K562 (cell line): Measurements from ENCODE around the gene SIK3. TPM values are rescaled to one million over a fixed set of nuclear protein-coding genes. Genes with fewer than 3 reads are reported as not detected.

Source experiments
- ATAC-seq: fragments of 200-7000 bp; cut with Tn5 transposase; 3 replicates; pipeline ENCODE4 v1.9.1; 2020; ENCODE audit warnings: moderate library complexity
- BruUV-seq: library from RNA; stranded (reverse); fragments of 400-500 nt; replicated peaks from 2 replicates; lab custom pipeline; 2021; lab: Mats Ljungman, UMichigan
- CTCF ChIA-PET: fragments of 300-600 bp; formaldehyde crosslinking; extraction: SDS; loops from one replicate; lab custom pipeline; 2021; ENCODE audit warnings: low intra/inter-chr PET ratio; lab: Yijun Ruan, JAX
- POLR2A ChIA-PET: fragments of 300-600, 350-650 bp; sonication (Branson Sonifier 250); formaldehyde crosslinking; extraction: SDS; loops from one replicate; lab custom pipeline; 2021; ENCODE audit warnings: antibody characterized with exemption, inconsistent platforms; lab: Yijun Ruan, JAX
- DNase-seq, 4 experiments: peaks; one replicate each; pipeline versions ENCODE4 v3.0.0 to v3.0.0-alpha.2; 2011 to 2018; ENCODE audit warnings: low spot score in 3 of 4, mixed read lengths in 3 of 4; ENCODE audit errors: extremely low read depth in 1 of 4
- FAIRE-seq: peaks from 2 replicates; lab custom pipeline; 2011; peaks lifted over from hg19 to GRCh38; lab: Jason Lieb, UNC
- H2AFZ ChIP-seq: 2 replicates; pipeline ENCODE4 v1.6.0; 2011; ENCODE audit warnings: low read depth, low read length, control low read depth, inconsistent platforms
- H3K27ac ChIP-seq: fragments of 200-600 bp; 3 replicates; pipeline ENCODE4 v1.8.0; 2011; ENCODE audit warnings: low read depth, mild to moderate bottlenecking, control low read depth, inconsistent platforms, low read length, moderate library complexity, mixed read lengths; ENCODE audit errors: extremely low read depth
- H3K27me3 ChIP-seq, 2 experiments: fragments of 300-600 bp in 1 of 2; 2 replicates in 1 of 2; 3 replicates in 1 of 2; pipeline versions ENCODE4 v1.6.0 to v1.8.0; 2011; ENCODE audit warnings: inconsistent platforms in 2 of 2, low read length in 2 of 2, mild to moderate bottlenecking in 1 of 2, mixed read lengths in 1 of 2, moderate library complexity in 1 of 2; ENCODE audit not compliant: control insufficient read depth in 2 of 2, insufficient read depth in 2 of 2
- H3K36me3 ChIP-seq: fragments of 300-600 bp; 3 replicates; pipeline ENCODE4 v1.8.0; 2011; ENCODE audit warnings: mild to moderate bottlenecking, low read length, inconsistent platforms; ENCODE audit not compliant: control insufficient read depth, insufficient read depth
- H3K4me1 ChIP-seq, 2 experiments: fragments of 200-600 bp in 1 of 2; replicated peaks in 1 of 2; 2 replicates in 1 of 2; 3 replicates in 1 of 2; pipeline versions ENCODE4 v1.5.1 to v1.8.0; 2011; ENCODE audit warnings: inconsistent platforms in 2 of 2, low read length in 2 of 2, mild to moderate bottlenecking in 1 of 2, mixed read lengths in 1 of 2, moderate library complexity in 1 of 2; ENCODE audit not compliant: control insufficient read depth in 2 of 2, insufficient read depth in 2 of 2
- H3K4me2 ChIP-seq: 2 replicates; pipeline ENCODE4 v1.6.1; 2011; ENCODE audit warnings: low read length, control low read depth, inconsistent platforms, mixed read lengths; ENCODE audit not compliant: insufficient read depth
- H3K4me3 ChIP-seq: fragments of 200-600 bp; sonication (generic), shearing (Covaris generic); 2 replicates; pipeline ENCODE4 v1.5.1; 2016; ENCODE audit warnings: control low read depth, inconsistent platforms
- H3K79me2 ChIP-seq: fragments of 200-600 bp; 3 replicates; pipeline ENCODE4 v1.8.0; 2011; ENCODE audit warnings: low read length, inconsistent platforms; ENCODE audit not compliant: control insufficient read depth, insufficient read depth
- H3K9ac ChIP-seq, 2 experiments: 2 replicates each; pipeline versions ENCODE4 v1.6.0 to v1.6.1; 2011; ENCODE audit warnings: low read depth in 2 of 2, low read length in 2 of 2, control low read depth in 1 of 2, inconsistent platforms in 1 of 2, mild to moderate bottlenecking in 1 of 2, mixed read lengths in 1 of 2; ENCODE audit not compliant: insufficient read depth in 1 of 2
- H3K9me1 ChIP-seq: one replicate; pipeline ENCODE4 v1.6.0; 2011; ENCODE audit warnings: inconsistent platforms, mild to moderate bottlenecking, low read length, moderate library complexity; ENCODE audit not compliant: control insufficient read depth, insufficient read depth
- H3K9me3 ChIP-seq: replicated peaks from 2 replicates; pipeline ENCODE4 v1.5.1; 2011; ENCODE audit warnings: low read depth, low read length, inconsistent platforms; ENCODE audit not compliant: control insufficient read depth, insufficient read depth
- H4K20me1 ChIP-seq: replicated peaks from 2 replicates; pipeline ENCODE4 v1.6.1; 2011; ENCODE audit warnings: low read length, inconsistent platforms, mixed read lengths; ENCODE audit not compliant: control insufficient read depth, insufficient read depth
- ATF1 ChIP-seq, 2 experiments: fragments of 450-650 bp in 1 of 2; IDR thresholded peaks; 2 replicates each; pipeline ENCODE4 v1.6.1; 2016; ENCODE audit warnings: missing compliant biosample characterization in 1 of 2, missing genetic modification characterization in 1 of 2
- CREM ChIP-seq: IDR thresholded peaks from 2 replicates; pipeline ENCODE4 v1.6.1; 2014; ENCODE audit warnings: antibody characterized with exemption, low read depth
- HMGN3 ChIP-seq: IDR thresholded peaks from 2 replicates; pipeline ENCODE4 v1.6.1; 2011; ENCODE audit warnings: borderline replicate concordance, low read depth, mild to moderate bottlenecking, mixed read lengths, low read length; ENCODE audit not compliant: insufficient read length; ENCODE audit errors: extremely low read depth
- ZBTB5 ChIP-seq: fragments of 450-650 bp; IDR thresholded peaks from 2 replicates; pipeline ENCODE4 v1.6.1; 2017; ENCODE audit warnings: antibody characterized with exemption
- WGBS: fragments of 100-300 bp; shearing (Covaris generic); methylation state at CpG from one replicate; pipeline ENCODE4 v1.1.6; 2016; ENCODE audit warnings: low coverage, mixed read lengths; ENCODE audit not compliant: insufficient coverage; ENCODE audit errors: missing lambda C conversion rate; 5-methylcytosine and 5-hydroxymethylcytosine counted together
- in situ Hi-C: fragments of 300-500 bp; cut with MboI; formaldehyde crosslinking; loops from 4 replicates; pipeline ENCODE4 v1.15.0; 2018; ENCODE audit warnings: inconsistent platforms, mixed read lengths
- intact Hi-C: fragments of 100-400 bp; cut with micrococcal nuclease; formaldehyde crosslinking; loops from 2 replicates; pipeline ENCODE4 v1.14.2; 2022
- polyA plus RNA-seq, 8 experiments: library from polyadenylated mRNA; depleted of rRNA in 4 of 8; stranded (reverse) in 5 of 8; unstranded in 3 of 8; fragments of >200 nt; fragmentation: Nextera tagmentation in 2 of 8; fragmentation: Illumina TruSeq in 1 of 8; extraction: Ambion mirVana in 2 of 8; extraction: Trizol in 1 of 8; gene quantifications; 2 replicates each; pipeline versions ENCODE4 v1.2.1 to v1.2.3, GENCODE V29; 2011 to 2014; ENCODE audit warnings: inconsistent platforms in 1 of 8, missing spikeins in 1 of 8
- total RNA-seq, 7 experiments: library from RNA; depleted of rRNA in 6 of 7; stranded (reverse); fragments of >200 nt in 6 of 7; fragmentation: Illumina TruSeq in 2 of 7; extraction: Trizol in 2 of 7; gene quantifications; 2 replicates each; pipeline versions ENCODE4 v1.2.1 to v1.2.3, GENCODE V29; 2011 to 2021; ENCODE audit warnings: low replicate concordance in 1 of 7

The SIK3 gene
- total and polyA plus RNA-seq, 9 of the 15 experiments (the other 6 are each of a cell fraction or from before 2014, with no cell fraction given) = 1.6 to 21.6 (median 8.0) TPM

- Histone ChIP-seq H3K36me3 (no peaks in the 10 kb centered on the region), H3K27ac (no peak overlapping the region), H3K9me1 (no peaks in the 10 kb centered on the region), H3K4me3 (no peak overlapping the region), H3K4me1 (no peaks in the 10 kb centered on the region), H3K9ac (no peak overlapping the region), H3K79me2 (no peaks in the 10 kb centered on the region), H3K27me3 (peaks cover 2 to 14% of the 10 kb centered on the region in 2 experiments; a peak in 4 of 5 replicates), H4K20me1 (no peaks in the 10 kb centered on the region), H2AFZ (no peak overlapping the region), H3K4me2 (no peak overlapping the region), H3K9me3 (no peaks in the 10 kb centered on the region)
- no TSS peak for BruUV-seq
- 7% methylated on average over 7 of the region's 7 CpGs for WGBS
- DNase-seq (no peak), FAIRE-seq (no peak), ATAC-seq (no peak; the same call in 2 of the 3 replicates)
- intact Hi-C loops = no loop called here
- CTCF ChIA-PET = interaction anchor here (0.6 kb wide), 1 partner anchor 21 kb away, joined by 3 read pairs; no protein-coding TSS in a partner anchor
- in situ Hi-C loops = no loop called here
- TF ChIP-seq ZBTB5 (no peak), ATF1 (CRISPR knock-in tag; IDR thresholded peaks at IDR 0.05) (no peak), ATF1 (tag; IDR thresholded peaks at IDR 0.05) (peak; percentile 60), HMGN3 (no peak), CREM (0 out of 2 replicates have a peak, but pooled peaks have one; percentile 23)
- POLR2A ChIA-PET = interaction anchor here (1.1 to 1.5 kb wide), 2 partner anchors 10 to 18 kb away, joined by 7 to 9 read pairs; partner anchors contain the start of gene PAFAH1B2
These were observed 28.2 kb upstream of the SIK3 start for GRCh38 chr11:117126223-117126965.
